ENCODE data around the gene YIF1B. TPM values are rescaled to one million over a fixed set of nuclear protein-coding genes. Genes with fewer than 3 reads are reported as not detected.

The YIF1B gene
- polyA plus RNA-seq, 4 donors, result 28.5 to 45.4 (median 38.1) TPM

- no peak for DNase-seq (ENCODE audit: low read depth in 4 of 4, low spot score in 2 of 4)
Observed at GRCh38 chr19:38307597-38307996, 8.2 kb downstream of the YIF1B start.

DNA sequence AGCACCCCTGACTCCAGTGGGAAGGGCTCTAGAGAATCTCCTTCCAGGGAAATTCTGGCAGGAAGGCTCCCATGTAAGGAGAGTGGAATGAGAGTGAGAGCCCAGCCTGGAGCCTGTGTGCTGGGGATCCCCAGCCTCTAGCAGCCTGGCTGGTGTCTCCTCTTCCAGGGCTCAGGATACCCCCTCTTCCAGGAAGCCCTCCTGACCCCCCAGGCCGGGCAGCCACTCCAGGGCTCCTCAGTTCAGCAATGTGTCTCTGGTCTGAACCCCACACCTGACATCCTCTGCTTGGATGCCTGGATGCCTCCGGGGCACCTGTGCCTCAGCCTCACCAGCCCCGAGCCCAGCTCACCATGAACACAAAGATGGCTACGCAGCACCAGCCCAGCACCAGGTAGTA, 8.7 kb downstream of the YIF1B start:
- no peak for DNase-seq (ENCODE audit: low read depth in 4 of 4, low spot score in 2 of 4)

DNA sequence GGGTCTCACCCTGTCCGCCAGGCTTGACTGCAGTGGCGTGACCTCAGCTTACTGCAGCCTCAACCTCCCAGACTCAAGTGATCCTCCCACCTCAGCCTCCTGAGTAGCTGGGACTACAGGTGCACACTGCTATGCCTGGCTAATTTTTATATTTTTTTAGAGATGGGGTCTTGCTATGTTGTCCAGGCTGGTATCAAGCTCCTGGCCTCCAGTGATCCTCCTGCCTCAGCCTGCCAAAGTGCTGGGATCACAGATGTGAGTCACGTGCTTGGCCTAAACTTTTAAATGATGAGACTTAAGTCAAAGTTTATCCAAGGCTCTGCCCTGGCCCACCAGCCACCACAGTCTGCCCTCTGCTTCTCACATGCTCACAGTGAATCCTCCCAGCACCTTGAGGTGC, 9.5 kb downstream of the YIF1B start:
- no peak for DNase-seq (ENCODE audit: low read depth in 4 of 4, low spot score in 2 of 4)

DNA sequence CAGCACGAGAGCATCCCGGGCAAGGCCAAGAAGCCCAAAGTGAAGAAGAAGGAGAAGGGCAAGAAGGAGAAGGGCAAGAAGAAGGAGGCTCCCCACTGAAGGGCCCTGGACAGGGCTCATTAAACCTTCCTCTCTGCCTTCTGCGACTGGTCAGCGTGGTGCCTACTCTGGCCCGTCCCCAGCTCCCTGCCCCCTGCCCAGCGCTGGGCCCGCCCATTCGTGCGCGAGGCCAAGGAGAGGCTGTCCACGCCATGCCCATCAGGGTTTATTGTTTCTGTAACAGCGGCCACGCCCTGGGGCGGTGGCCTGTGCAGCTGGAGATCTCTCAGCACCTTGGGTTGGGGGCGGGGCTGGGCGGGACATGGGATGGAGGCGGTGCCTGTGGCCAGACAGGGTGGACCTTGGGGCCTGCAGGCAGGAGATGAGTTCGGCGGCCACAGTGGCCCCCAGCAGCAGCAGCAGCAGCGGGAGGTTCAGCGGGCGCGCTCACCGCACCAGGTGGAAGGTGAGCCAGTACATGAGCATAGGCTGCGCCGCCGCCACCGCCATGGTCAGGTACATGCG, 10.8 kb downstream of the YIF1B start:
- no peak for DNase-seq (ENCODE audit: low read depth in 4 of 4, low spot score in 2 of 4)

DNA sequence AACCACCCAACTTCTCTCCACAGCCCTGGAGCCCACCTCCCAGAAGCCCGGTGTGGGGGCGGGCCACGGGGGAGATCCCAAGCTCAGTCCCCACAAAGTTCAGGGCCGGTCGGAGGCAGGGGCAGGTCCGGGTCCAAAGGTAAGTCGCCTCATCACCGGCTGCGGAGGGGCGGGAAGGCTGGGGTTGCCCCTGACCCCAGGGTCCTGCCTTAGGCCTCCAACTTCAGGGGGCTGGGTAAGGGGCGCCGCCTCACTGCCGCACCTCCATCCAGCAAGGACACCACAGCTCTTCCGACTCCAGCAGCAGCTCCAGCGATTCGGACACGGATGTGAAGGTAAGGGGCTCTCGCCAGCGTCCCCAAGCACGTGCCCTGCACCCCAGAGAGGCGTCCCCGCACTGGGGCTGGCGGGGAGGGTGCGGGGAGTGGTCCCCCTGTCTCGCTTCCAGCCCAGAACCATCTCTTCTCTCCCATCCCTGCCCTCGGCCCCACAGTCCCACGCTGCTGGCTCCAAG, 11.3 kb downstream of the YIF1B start:
- DNase-seq (ENCODE audit: low read depth in 4 of 4, low spot score in 2 of 4), result no peak

GRCh38 chr19:38303517-38304351, 12.0 kb downstream of the YIF1B start, which contains the start of gene C19orf33:
TSS of gene C19orf33 (plus strand) at chr19:38304251. CDS start at chr19:38304262, 11 bp downstream.
- no peak for DNase-seq (ENCODE audit: low read depth in 4 of 4, low spot score in 2 of 4)

DNA sequence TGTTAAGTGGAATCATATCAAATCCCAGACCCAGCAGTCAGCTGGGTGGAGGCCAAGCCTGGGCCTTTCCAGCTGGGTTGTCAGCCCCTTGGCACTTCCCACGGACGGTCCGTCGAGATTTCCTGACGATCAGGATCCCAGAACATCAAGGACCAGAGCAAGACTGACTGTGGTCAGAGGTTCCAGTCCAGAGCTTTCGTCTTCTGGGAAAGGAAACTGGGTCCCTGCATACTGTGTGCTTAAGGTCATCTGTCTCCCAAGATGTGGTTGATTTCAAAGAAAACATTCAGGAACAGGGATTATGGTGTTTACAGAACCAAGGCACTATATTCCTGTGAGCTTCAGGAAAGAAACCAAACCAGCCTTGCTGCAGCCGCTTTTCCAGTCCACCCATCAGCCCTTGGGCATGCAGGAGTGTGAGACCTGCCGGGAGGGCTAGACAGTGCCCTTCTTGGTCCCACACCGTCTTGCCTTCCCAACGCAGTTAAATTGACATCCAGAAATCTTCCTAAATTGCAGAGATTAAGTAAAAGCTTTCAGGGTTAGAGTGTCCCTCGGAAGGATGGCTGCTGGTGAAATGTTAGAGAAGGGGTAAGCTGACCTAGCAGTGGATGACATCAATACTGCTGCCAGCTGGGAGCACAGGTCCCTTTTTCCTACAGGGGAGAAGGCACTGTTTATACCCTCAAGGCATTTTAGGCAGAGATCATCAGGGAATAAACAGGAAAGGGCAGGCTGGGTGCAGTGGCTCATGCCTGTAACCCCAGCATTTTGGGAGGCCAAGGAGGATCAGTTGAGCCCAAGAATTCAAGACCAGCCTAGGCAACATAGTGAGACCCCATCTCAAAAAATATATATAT, 16.7 kb downstream of the YIF1B start:
- DNase-seq (ENCODE audit: low read depth in 4 of 4, low spot score in 2 of 4), result no peak

DNA sequence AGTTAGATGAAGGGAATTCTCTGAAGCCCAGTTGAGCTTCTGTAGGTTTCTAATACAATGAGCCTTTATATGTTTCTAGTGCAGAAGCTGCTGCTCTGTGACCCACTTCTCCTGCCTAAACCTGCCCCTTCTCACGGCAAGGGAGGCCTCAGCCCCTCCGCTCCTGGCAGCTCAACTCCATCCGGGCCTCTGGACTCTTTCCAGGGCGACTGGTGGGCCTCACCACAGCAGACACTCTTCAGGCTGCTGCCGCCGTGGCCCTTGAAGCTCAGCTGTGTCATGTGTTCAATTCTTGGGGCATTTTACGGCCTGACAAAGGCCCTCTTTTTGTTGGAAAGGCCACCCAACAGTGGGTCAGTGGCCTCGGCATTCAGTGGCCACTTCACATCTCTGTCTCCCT, 21.7 kb downstream of the YIF1B start:
- no peak for DNase-seq (ENCODE audit: low read depth in 4 of 4, low spot score in 2 of 4)

GRCh38 chr19:38293281-38293680, 22.5 kb downstream of the YIF1B start:
- no peak for DNase-seq (ENCODE audit: low read depth in 4 of 4, low spot score in 2 of 4)

GRCh38 chr19:38291855-38292254, 23.9 kb downstream of the YIF1B start:
- no peak for DNase-seq (ENCODE audit: low read depth in 4 of 4, low spot score in 2 of 4)

GRCh38 chr19:38290631-38291147, 25.1 kb downstream of the YIF1B start:
- no peak for DNase-seq (ENCODE audit: low read depth in 4 of 4, low spot score in 2 of 4)

GRCh38 chr19:38289955-38290354, 25.8 kb downstream of the YIF1B start:
- DNase-seq (ENCODE audit: low read depth in 4 of 4, low spot score in 2 of 4), result no peak

GRCh38 chr19:38288123-38288855, 27.5 kb downstream of the YIF1B start:
- no peak for DNase-seq (ENCODE audit: low read depth in 4 of 4, low spot score in 2 of 4)

DNA sequence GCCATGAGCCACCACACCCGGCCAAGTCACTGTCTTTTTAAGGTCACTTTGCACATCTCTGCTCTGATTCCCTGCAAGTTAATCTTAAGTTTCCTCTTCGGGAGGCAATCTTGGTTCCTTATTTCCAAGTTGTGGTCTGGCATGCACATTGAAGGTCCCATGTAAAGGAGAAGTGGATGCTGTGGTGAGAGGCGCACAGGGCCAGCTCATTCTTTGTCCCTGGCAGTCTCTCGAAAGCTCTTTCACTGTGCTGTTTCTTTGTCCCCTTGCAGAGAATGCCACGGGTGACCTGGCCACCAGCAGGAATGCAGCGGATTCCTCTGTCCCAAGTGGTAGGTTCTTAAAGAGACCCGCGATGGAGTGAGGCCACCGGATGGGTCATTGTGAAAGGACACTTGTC, 28.1 kb downstream of the YIF1B start:
- DNase-seq (ENCODE audit: low read depth in 4 of 4, low spot score in 2 of 4), result no peak

- DNase-seq (ENCODE audit: low read depth in 4 of 4, low spot score in 2 of 4), result no peak
Observed at GRCh38 chr19:38285567-38285966, 30.2 kb downstream of the YIF1B start.

DNA sequence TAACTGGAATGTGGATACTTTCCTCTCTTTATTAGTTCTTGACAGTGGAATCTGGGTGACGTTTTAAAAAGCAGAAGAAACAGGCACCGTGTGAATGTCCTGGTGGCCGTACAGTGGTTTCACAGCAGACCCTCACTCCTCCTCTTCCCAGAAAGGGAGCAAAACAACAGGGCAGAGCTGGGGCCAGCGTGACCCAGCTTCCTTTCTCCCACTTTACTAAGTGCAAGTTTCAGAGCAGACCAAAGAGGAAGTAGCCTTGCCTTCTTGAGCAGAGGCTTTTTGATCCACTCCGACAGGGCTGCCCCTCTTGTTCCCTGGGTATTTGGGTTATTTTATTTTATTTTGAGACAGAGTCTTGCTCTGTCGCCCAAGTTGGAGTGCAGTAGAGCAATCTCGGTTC, 31.3 kb downstream of the YIF1B start:
- no peak for DNase-seq (ENCODE audit: low read depth in 4 of 4, low spot score in 2 of 4)

GRCh38 chr19:38283271-38283670, 32.5 kb downstream of the YIF1B start:
- no peak for DNase-seq (ENCODE audit: low read depth in 4 of 4, low spot score in 2 of 4)

GRCh38 chr19:38281811-38282566, 33.8 kb downstream of the YIF1B start:
- DNase-seq (ENCODE audit: low read depth in 4 of 4, low spot score in 2 of 4), result no peak
